Hepatic stellate cell (primary cell): ENCODE measurements around the gene MALSU1.

ENCODE experiments used
- DNase-seq: peaks from one replicate; pipeline ENCODE4 v3.0.0; 2011; ENCODE audit warnings: low spot score

Gene MALSU1

GRCh38 chr7:23298885-23299769 lies at the start of gene MALSU1:
TSS of gene MALSU1 (plus strand) at chr7:23299339. CDS start at chr7:23299353, 14 bp downstream.
- DNase-seq = peak; percentile 91

DNA sequence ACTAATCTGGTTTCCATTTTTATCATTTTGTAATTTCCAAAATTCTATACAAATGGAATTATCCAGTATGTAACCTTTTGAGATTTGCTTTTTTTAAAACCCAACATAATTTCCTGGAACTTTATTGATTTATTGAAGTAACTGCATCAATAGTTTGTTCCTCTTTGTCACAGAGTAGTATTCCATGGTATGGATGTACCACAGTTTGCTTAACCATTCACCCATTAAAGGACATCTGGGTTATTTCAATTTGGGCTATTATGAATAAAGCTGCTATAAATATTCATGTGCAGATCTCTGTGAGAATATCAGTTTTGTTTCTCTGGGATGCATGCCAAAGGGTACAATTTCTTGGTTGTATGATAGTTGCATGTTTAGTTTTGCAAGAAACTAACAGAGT lies 49.7 kb upstream of the MALSU1 start:
- no peak for DNase-seq

GRCh38 chr7:23254051-23254681 lies 45.0 kb upstream of the MALSU1 start:
- DNase-seq = no peak

- no peak for DNase-seq
Measured at GRCh38 chr7:23256731-23257130, 42.4 kb upstream of the MALSU1 start.

DNA sequence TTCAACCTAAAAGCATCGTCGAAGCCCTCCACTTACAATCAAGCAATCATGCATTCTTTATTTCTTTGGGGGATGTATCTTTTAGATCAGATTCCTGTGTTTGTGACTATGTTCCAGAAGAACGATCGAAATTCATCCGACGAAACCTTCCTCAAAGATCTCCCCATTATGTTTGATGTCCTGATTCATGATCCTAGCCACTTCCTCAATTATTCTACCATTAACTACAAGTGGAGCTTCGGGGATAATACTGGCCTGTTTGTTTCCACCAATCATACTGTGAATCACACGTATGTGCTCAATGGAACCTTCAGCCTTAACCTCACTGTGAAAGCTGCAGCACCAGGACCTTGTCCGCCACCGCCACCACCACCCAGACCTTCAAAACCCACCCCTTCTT lies 38.8 kb upstream of the MALSU1 start:
- no peak for DNase-seq

- DNase-seq = peak; percentile 78
Measured at GRCh38 chr7:23261843-23262452, 37.2 kb upstream of the MALSU1 start.

DNA sequence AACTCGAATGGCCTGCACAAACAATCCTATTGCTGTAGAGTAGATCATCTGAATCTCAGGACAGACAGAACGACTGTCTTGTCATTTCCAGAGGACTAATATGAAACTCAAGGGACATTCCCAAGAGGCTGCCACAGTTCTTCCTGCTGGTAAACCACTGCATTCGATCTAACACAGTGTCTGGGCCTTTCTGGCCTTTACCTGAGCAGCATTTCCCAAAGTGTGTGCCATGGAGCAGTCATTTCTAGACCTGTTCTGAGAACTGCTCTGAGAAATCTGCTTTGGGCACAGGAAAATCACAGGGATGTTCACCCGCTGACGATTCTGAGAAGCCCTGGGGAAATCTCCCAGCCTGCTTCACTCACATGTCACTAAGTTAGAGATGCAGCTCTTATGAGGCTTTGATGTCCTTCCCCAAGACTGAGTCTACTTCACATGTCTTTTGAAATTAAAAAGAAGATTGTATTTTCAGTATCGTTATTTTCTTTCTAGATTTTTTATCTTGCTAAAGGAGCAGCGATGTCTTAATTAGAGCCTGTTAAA lies 34.2 kb upstream of the MALSU1 start:
- DNase-seq = no peak

- no peak for DNase-seq
Measured at GRCh38 chr7:23266918-23267317, 32.2 kb upstream of the MALSU1 start.

DNA sequence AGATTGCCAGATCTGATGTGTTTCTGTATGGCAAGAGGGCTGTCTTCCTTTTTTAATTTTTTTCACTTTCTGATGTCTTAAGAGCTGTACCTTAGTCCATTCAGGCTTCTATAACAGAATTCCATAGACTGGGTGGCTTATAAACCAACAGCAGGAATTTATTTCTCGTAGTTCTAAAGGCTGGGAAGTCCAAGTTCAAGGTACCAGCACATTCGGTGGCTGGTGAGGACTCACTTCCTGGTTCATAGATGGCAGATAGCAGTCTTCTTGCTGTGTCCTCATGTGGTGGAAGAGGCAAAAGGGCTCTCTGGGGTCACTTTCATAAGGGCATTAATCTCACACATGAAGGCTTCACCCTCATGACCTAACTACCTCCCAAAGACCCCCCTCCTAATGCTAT lies 31.8 kb upstream of the MALSU1 start:
- DNase-seq = no peak

DNA sequence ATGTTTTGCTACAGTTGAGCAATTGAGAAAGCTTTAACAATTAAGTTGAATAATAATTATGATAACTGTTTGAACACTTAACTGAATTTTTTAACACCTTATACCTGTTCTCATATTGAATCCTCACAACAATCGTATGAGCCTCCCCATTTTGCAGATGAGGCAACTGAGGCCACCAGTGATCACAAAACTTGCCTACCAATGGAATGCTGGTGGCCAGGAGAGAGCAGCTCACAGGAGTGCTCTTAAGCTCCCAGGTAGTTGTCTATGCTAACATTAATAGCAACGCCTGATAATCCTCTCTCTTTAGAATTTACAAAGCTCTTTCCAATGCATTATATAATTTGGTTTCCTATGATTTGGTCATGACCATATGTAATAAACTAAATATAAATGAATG lies 31.0 kb upstream of the MALSU1 start:
- DNase-seq = no peak

DNA sequence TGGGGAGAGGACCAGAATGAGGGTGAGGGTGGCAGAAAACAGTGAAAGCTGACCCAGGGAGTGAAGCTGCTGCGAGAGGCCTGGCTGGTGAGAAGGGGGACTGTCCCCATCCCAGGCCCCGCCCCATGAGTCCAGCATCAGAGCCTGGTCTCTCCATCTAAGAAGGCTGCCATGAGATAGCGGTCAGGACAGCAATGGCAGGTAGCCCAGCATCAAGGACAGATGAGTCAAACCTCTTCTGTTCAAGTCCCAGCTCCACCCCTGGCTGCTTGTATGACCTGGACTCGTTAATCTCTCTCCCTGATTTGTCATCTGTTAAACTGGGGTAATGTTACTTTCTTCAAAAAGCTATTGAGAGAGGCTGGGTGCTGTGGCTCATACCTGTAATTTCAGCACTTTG lies 30.4 kb upstream of the MALSU1 start:
- no peak for DNase-seq

GRCh38 chr7:23272275-23272674 lies 26.9 kb upstream of the MALSU1 start:
- no peak for DNase-seq

- peak; percentile 61 for DNase-seq
Measured at GRCh38 chr7:23273141-23273599, 26.0 kb upstream of the MALSU1 start.

DNA sequence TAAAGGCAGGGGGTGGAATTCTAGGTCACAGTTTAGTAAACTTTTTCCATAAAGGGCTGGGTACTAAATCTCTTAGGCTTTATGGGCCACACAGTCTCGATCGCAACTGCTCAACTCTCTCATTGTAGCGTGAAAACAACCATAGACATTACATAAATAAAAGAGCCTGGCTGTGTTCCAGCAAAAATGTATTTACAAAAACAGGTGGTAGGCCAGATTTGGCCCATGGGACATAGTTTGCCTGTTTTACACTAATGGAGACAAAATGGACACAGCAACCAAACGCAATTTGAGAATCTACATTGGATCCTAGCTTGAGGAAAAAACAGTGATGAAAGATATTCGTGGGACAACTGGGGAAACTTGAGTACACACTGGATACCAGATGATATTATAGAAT lies 23.2 kb upstream of the MALSU1 start:
- DNase-seq = no peak

DNA sequence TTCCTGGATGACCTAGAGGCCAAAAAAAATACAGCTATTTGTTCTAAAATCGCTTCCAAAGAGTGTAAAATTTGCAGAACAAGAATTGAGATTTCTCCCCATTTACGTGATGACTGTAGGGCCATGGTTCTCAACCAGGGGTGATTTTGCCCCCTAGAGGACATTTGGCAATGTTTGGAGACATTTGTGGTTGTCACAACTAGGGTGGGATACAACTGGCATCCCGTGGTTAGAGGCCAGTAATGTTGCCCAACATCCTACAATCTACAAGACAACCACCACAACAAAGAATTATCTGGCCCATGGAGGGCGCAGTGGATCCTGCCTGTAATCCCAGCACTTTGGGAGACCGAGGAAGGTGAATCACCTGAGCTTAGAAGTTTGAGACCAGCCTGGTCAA lies 22.8 kb upstream of the MALSU1 start:
- no peak for DNase-seq

GRCh38 chr7:23276947-23277346 lies 22.2 kb upstream of the MALSU1 start:
- DNase-seq = no peak

DNA sequence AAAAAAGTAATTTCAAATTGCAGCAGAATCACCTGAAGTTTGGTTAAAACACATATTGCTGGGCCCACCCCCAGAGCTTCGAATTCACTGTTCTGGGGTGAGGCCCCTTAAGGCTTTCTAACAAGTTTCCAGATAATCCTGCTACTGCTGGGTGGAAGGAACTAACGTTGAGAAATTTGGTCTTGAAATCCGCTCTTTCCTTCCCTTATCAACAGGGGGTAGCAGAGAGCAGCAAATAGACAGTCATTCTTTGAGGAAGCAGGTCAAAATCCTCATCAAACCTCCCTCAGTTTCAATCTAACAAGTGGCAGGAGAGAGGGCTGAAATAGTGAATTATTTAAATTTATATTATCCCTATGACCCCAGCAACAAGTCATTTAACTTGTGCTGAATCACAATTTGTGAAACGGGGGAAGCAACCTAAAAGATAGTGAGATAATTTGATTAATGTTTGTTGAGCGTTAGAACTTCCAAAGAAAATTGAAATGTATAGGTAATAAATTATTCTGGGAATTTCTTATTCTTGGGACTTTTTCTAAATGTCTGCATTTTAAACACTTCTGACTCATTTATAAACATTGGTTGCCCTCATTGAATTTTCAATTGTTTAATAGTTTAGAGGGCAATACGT lies 21.7 kb upstream of the MALSU1 start:
- DNase-seq = peak; percentile 58

- DNase-seq = no peak
Measured at GRCh38 chr7:23279819-23280525, 19.2 kb upstream of the MALSU1 start.

- no peak for DNase-seq
Measured at GRCh38 chr7:23283086-23283485, 16.1 kb upstream of the MALSU1 start.

DNA sequence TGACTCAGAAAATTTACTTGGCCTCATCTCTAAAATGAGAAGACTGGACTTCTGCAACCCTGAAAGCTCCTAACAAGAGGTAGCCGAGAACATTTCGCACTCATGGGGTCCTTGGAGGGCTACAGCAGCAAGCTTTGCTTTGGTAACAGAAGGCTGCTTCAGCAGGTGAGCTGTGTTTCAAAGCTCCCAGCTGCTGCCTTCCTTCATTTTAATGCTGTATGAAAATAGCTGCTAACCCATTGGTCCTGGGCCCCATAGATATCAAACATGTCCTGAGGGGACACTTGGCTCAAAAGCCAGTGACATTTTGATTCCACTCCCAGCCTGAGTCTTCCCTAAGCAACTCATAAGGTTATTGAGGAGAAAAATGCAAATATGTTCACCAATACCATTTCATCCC lies 14.3 kb upstream of the MALSU1 start:
- no peak for DNase-seq
